Measurements from ENCODE around the gene GPR15LG.

Gene GPR15LG

DNA sequence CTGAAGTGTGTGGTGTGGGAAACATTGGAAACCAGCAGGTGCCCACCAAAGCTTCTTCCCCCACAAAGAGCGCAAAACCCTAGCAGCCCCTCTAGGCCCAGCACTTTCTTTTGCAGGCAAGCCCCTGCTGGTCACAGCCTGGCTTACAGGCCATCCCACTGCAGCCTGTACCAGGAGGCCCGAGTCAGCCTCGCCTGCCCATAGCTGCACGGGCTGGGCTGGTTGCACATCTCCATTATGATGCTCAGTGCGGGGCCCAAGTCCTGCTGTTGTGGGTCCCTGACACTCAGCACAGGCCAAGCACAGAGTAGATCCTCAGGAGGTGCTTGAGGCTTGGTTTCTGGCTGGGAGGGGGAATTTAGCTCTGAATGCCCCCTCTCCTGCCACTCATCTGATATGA, 28.7 kb downstream of the GPR15LG start:
- TF ChIP-seq ZFX (IDR thresholded peaks at IDR 0.05; ENCODE audit: borderline replicate concordance) = no peak
- TF ChIP-seq, protein P1, sequence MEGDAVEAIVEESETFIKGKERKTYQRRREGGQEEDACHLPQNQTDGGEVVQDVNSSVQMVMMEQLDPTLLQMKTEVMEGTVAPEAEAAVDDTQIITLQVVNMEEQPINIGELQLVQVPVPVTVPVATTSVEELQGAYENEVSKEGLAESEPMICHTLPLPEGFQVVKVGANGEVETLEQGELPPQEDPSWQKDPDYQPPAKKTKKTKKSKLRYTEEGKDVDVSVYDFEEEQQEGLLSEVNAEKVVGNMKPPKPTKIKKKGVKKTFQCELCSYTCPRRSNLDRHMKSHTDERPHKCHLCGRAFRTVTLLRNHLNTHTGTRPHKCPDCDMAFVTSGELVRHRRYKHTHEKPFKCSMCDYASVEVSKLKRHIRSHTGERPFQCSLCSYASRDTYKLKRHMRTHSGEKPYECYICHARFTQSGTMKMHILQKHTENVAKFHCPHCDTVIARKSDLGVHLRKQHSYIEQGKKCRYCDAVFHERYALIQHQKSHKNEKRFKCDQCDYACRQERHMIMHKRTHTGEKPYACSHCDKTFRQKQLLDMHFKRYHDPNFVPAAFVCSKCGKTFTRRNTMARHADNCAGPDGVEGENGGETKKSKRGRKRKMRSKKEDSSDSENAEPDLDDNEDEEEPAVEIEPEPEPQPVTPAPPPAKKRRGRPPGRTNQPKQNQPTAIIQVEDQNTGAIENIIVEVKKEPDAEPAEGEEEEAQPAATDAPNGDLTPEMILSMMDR (IDR thresholded peaks at IDR 0.05) = no peak
- no peak overlapping the region for H3K27ac ChIP-seq

DNA sequence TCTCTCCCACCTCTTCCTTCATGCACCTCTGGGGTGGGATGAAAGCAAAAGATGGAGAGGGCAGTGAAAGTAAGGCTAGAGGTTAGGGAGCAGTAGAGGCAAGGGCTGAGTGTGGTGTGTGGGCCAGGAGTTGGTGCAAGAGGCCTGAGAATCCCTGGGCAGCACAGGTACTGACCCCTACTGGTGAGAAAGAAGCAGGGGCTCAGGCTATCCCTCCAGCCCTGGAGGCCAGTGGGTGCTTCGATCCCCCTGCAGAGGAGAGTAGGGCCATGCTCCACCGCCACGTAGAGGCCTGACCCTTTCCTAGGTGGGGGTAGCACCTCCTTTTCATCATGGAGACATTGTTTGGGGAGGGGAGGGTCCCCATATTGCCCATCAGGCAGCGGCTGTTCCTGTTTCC, 30.5 kb downstream of the GPR15LG start:
- no peak overlapping the region for H3K27ac ChIP-seq
- TF ChIP-seq, protein P1 (IDR thresholded peaks at IDR 0.05) = peak; percentile 60
- no peak for TF ChIP-seq ZFX (IDR thresholded peaks at IDR 0.05; ENCODE audit: borderline replicate concordance)

DNA sequence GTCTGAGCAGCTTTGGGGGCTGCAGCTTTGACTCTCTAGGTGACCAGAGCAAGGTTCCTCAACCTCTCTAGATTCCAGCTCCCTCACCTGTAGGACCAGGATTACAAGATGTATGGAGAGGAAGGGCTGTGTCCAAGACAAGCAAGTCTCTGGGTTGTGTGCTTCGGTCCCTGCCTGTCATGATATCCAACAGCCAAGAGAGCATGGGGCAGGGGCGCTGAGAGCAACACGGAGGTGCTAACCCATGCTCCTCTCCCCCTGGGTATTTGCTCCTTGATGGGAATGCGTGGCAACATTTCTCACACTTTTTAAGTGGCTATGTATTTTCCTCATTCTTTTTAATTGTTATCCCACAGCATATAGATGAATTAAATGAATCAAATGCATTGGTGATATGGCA, 31.0 kb downstream of the GPR15LG start:
- no peak overlapping the region for H3K27ac ChIP-seq
- TF ChIP-seq ZFX (IDR thresholded peaks at IDR 0.05; ENCODE audit: borderline replicate concordance) = no peak
- TF ChIP-seq, protein P1 (IDR thresholded peaks at IDR 0.05) = no peak

DNA sequence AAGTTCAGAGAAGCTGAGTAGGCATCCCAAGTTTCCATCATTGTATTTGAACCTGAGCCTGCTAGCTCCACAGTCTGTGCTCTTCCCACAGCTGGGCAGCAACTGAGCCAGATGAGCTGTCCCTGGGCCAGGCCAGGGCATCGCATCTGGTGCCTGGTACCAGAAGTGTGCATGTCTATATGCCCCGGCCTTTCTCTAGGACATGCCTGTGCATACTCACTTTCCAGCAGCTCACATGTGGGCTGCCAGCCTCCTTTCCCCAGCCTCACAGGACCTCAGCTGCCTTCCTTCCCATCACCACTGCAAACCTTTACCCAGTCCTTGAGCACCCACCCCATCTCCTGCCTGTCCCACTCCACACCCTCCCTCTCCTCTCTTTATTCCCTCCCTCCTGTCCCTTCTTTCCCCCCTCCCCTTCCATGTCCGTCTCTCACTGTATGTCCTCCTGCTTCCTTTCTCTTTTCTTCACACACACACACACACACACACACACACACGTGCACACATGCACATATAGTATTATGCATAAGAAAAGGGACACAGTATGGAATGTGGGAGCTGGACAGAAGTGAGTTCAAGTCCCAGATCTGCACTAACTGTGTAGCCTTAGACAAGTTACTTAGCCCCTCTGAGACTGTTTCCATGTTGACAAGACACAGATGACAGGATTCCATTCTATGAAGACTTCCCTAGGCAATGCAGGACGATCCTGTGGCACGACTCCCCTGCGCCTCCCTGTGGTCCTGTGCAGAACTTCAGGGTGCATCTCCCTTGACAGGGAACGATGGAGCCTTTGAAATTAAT, 31.6 kb downstream of the GPR15LG start:
- TF ChIP-seq ZFX (IDR thresholded peaks at IDR 0.05; ENCODE audit: borderline replicate concordance) = no peak
- TF ChIP-seq, protein P1 (IDR thresholded peaks at IDR 0.05) = peak; percentile 91
- H3K27ac ChIP-seq = no peak overlapping the region

DNA sequence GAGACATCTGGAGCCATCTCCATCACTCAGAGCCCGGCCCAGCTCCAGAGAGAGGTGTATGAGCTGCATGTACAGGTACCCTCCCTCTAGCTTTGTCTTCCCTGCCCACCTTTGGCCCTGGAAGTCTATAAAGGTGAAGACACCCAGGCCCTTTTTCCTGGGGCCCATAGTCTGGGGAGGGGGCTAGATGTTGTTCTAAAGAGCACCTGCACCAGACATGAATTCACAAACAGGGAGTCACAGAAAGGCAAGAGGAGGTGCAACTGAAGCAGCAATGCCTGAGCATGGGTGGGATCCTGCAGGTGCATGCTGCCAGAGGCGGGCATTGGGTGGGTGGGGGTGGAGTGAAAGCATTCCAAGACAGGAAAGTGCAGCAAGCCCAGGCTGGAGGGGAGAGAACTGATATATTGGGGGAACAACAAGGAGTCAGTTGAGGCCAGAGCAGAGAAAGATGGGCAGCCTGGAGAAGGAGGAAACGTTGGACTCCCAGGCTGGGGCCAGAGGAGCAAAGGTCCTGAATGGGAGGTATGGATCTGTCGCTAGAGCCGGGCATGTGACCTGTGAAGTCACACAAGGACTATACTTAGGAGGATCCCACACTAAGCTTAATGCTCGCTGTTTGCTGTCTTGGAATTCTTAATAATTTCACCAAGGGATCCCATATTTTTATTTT, 32.4 kb downstream of the GPR15LG start:
- no peak overlapping the region for H3K27ac ChIP-seq
- TF ChIP-seq ZFX (IDR thresholded peaks at IDR 0.05; ENCODE audit: borderline replicate concordance) = no peak
- TF ChIP-seq, protein P1 (IDR thresholded peaks at IDR 0.05) = peak; percentile 62; the same call in 1 of the 2 replicates

DNA sequence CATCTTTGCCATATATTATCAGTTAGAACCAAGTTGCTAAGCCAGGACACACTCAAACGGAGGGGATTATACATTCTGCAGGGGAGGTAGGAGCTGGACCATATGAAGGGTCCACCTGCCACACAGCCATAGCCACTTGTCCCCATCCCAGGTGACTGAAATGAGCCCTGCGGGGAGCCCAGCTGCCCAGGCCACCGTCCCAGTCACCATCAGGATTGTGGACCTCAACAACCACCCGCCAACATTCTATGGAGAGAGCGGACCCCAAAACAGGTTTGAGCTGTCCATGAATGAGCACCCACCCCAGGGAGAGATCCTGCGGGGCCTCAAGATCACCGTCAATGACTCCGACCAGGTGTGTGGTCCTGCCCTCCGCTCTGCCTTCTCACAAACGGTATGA, 34.4 kb downstream of the GPR15LG start:
- no peak overlapping the region for H3K27ac ChIP-seq
- TF ChIP-seq, protein P1 (IDR thresholded peaks at IDR 0.05) = no peak
- no peak for TF ChIP-seq ZFX (IDR thresholded peaks at IDR 0.05; ENCODE audit: borderline replicate concordance)

DNA sequence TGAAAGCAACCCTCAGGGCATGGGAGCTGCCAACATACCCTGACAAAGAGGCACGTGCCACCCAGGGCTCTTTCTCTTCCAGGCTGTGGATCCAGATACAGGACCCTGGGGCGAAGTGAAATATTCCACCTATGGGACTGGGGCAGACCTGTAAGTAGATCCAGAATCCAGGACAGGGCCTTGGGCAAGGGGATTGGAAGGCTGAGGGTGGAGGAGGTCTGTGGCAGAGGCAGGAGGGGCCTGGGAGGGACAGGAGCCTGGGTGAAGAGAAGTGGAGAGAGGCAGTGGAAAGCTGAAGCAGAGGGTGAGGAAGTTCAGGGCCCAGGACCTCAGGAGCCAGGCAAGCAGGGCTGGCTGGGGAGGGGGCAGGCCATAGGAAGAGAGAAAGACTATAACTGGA, 38.0 kb downstream of the GPR15LG start:
- H3K27ac ChIP-seq = no peak overlapping the region
- TF ChIP-seq ZFX (IDR thresholded peaks at IDR 0.05; ENCODE audit: borderline replicate concordance) = no peak
- TF ChIP-seq, protein P1 (IDR thresholded peaks at IDR 0.05) = no peak
